ENCODE data around the gene TES.

Gene TES

GRCh38 chr7:116194115-116194514 lies 16.2 kb upstream of the TES start:
- DNase-seq (ENCODE audit: low spot score): no peak

- DNase-seq (ENCODE audit: low spot score): no peak
Observed at GRCh38 chr7:116195451-116195850, 14.9 kb upstream of the TES start.

DNA sequence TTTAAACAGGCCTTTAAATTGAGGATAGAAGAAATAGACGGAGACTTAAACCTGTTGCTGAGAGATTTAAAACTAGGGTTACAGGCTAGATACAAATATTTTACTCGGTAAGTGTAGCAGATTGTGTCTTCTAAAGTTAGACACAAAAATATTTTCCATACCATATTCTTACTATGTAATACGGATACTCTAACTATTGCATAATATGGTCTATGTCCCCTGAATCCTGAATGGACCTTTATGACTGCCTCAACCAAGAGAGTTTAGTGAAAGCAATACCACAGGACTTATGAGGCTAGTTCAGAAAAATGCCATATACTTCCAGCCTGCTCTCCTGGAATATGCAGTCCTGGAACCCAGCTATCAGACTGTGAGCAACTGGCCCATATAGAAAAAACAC lies 13.4 kb upstream of the TES start:
- no peak for DNase-seq (ENCODE audit: low spot score)

DNA sequence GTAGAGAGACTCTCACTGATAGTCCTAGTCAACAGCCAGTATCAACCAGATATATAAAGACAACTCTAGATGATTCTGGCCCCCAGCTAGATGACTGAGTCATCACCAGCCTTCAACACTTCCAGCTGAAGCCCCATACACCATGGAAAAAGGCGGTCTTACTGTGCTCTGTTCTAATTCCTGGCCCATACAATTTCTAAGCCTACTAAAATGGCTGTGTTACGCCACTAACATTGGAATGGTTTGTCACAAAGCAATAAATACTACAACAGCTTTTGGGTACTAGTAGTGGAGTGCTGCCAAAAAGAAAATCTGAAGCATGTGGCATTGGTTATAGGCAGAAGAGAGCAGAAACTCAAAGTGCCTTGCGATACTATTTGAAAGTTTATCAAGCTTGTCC lies 13.0 kb upstream of the TES start:
- DNase-seq (ENCODE audit: low spot score): no peak

GRCh38 chr7:116198748-116199410 lies 11.5 kb upstream of the TES start:
- no peak for DNase-seq (ENCODE audit: low spot score)

GRCh38 chr7:116200963-116201362 lies 9.4 kb upstream of the TES start:
- DNase-seq (ENCODE audit: low spot score): no peak

DNA sequence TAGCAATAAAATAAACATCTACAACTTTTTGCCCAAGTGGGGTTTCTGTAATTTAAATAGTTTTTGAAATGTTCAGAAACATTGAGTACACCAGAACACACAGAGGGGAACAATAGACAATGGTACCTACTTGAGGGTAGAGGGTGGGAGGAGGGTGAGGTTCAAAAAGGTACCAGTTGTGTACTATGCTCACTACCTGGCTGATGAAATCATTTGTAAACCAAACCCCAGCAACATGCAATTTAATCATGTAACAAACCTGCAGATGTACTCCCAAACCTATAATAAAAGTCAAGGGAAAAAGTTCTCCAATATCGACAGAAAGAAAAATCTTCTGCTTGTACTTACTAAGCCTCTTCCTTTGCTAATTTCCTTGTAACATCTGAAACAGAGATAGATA lies 4.2 kb upstream of the TES start:
- DNase-seq (ENCODE audit: low spot score): no peak

- DNase-seq (ENCODE audit: low spot score): no peak
Observed at GRCh38 chr7:116208919-116209318, 1.4 kb upstream of the TES start.

DNA sequence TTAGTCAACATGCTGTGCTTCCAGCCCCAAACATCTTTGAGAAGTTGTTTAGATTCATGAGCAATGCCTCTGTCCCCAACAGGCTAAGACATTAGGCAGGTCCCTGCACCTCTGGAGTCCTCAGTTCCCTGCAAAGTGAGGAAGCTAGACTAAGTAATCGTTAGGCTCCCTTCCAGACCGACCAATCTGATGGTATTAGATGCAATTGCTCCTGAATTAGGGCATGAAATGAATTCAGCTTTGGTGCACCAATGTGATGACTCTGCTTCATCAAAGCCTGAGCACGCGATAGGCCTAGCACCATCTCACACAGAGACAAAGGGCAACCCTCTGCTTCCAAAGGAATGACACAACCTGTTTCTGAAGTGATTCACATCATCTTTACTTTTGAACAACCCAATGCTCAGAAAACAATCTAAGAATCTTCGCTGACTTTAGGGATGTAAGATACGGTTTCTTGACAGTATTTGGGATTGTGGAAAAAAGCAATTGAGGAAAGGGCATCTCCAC lies 723 bp upstream of the TES start:
- no peak for DNase-seq (ENCODE audit: low spot score)

DNA sequence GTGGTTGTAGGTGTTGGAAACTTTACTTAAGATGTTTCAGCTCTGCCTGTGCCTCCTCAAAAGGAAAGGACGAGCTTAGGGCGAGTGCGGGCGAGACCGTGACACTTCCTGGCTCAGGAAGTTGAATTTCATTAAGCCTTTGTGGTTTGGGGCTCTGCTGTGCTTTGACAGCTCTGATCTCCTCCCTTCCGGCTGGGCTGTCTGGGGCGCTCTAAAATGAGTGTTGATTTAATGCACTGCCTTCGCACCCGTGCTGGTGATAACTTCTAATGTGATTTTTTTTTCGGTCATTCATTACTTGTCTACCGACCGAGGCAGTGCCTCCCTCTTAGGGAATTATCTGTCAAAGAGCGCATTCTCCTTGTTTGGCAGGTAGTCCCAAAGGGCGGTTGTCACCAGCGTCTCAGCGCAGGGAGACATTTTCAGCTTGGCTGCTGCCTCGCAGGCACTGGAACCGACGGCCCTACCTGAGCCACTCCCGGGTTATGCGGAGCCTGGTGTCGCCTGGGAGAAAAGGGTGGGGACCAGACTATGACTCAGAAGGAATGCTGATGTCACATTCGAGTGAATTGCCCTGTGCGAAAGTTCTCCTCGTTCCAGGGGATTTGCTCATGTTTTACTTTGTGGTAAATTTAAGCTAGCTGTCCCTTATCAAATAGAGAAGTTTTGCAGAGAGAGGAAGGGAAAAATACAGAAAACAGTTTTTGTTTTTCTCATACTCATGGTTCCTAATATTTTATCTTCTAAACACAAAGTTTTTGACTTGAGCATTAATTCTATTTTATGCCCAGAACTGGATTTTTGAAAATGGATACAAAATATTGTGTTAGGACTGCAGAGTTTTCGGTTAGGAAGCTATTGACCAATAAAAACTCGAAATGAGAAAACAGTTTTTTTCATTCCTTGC lies 920 bp downstream of the TES start:
- DNase-seq (ENCODE audit: low spot score): no peak

GRCh38 chr7:116211913-116212596 lies 1.7 kb downstream of the TES start:
- no peak for DNase-seq (ENCODE audit: low spot score)

GRCh38 chr7:116212869-116213268 lies 2.5 kb downstream of the TES start:
- no peak for DNase-seq (ENCODE audit: low spot score)

GRCh38 chr7:116213361-116214130 lies 3.2 kb downstream of the TES start:
- no peak for DNase-seq (ENCODE audit: low spot score)

- no peak for DNase-seq (ENCODE audit: low spot score)
Observed at GRCh38 chr7:116214921-116215320, 4.6 kb downstream of the TES start.

GRCh38 chr7:116215551-116215950 lies 5.2 kb downstream of the TES start:
- DNase-seq (ENCODE audit: low spot score): no peak

GRCh38 chr7:116216956-116217571 lies 6.7 kb downstream of the TES start:
- no peak for DNase-seq (ENCODE audit: low spot score)

GRCh38 chr7:116218051-116218645 lies 7.8 kb downstream of the TES start:
- DNase-seq (ENCODE audit: low spot score): no peak

DNA sequence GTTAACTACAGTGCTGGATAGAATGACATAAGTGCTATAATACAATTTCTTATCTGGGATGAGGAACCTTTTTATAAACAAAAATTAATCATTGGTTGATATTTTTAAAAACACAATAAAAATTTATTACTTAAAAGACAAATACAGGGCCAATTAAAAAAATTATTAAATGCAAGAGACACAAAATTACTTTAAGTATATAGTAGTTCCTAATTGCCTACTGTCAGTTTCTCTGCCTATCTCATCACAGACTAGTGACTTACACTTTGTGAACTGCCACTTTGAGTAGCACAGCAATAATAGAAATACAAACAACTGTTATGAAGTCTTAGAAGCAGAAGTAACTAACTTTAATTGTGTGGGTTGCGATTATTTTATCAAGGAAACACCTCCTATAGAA lies 8.4 kb downstream of the TES start:
- no peak for DNase-seq (ENCODE audit: low spot score)

GRCh38 chr7:116219288-116219687 lies 8.9 kb downstream of the TES start:
- DNase-seq (ENCODE audit: low spot score): no peak

- no peak for DNase-seq (ENCODE audit: low spot score)
Observed at GRCh38 chr7:116219834-116220233, 9.5 kb downstream of the TES start.

- DNase-seq (ENCODE audit: low spot score): no peak
Observed at GRCh38 chr7:116222501-116222900, 12.2 kb downstream of the TES start.

Measured in pons (tissue), 1 donor.